ENCODE results near the gene ABCC11.

The ABCC11 gene

DNA sequence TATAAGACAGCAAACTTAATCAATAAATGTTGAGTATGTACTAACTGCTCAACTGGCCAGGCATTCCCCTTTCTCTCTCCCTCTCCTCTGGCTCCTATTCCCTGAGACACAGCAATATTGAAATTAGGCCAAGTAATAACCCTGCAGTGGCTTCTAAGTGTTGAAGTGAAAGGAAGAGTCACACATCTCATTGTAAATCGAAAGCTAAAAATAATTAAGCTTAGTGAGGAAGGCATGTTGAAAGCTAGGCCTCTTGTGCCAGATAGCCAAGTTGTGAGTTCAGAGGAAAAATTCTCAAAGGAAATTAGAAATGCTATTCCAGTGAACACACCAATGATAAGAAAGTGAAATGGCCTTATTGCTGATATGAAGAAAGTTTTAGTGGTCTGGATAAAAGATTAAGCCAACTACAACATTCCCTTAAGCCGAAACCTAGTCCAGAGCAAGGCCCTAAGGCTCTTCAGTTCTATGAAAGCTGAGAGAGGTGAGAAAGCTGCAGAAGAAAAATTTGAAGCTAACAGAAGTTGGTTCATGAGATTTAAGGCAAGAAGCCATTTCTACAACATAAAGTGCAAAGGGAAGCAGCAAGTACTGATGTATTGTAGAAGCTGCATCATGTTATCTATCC, 35.4 kb upstream of the ABCC11 start:
- Histone ChIP-seq H2AFZ (ENCODE audit: low read depth, low read length) (no peak overlapping the region), H3K4me1 (ENCODE audit: low read length) (peaks cover 12% of the 10 kb centered on the region), H3K27me3 (ENCODE audit: low read depth, low read length) (no peaks in the 10 kb centered on the region), H3K27ac (ENCODE audit: low read length) (no peak overlapping the region), H3K79me2 (ENCODE audit: low read length) (peaks cover 3% of the 10 kb centered on the region; the same call in 1 of the 2 replicates), H3K4me3 (ENCODE audit: low read length) (no peak overlapping the region), H4K20me1 (ENCODE audit: insufficient read depth, low read length) (0 out of 2 replicates have a peak, but pooled peaks cover 6% of the 10 kb centered on the region), H3K9ac (ENCODE audit: low read length) (no peak overlapping the region), H3K9me3 (ENCODE audit: insufficient read depth, low read length) (peaks cover 6% of the 10 kb centered on the region; the same call in 1 of the 2 replicates), H3K4me2 (ENCODE audit: low read length) (no peak overlapping the region), H3K36me3 (replicated peaks; ENCODE audit: low read depth, low read length) (peaks cover 27% of the 10 kb centered on the region)
- TF ChIP-seq, protein P1, sequence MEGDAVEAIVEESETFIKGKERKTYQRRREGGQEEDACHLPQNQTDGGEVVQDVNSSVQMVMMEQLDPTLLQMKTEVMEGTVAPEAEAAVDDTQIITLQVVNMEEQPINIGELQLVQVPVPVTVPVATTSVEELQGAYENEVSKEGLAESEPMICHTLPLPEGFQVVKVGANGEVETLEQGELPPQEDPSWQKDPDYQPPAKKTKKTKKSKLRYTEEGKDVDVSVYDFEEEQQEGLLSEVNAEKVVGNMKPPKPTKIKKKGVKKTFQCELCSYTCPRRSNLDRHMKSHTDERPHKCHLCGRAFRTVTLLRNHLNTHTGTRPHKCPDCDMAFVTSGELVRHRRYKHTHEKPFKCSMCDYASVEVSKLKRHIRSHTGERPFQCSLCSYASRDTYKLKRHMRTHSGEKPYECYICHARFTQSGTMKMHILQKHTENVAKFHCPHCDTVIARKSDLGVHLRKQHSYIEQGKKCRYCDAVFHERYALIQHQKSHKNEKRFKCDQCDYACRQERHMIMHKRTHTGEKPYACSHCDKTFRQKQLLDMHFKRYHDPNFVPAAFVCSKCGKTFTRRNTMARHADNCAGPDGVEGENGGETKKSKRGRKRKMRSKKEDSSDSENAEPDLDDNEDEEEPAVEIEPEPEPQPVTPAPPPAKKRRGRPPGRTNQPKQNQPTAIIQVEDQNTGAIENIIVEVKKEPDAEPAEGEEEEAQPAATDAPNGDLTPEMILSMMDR (IDR thresholded peaks at IDR 0.05; ENCODE audit: low read depth, low read length), result no peak
- TF ChIP-seq EZH2phosphoT487 (IDR thresholded peaks at IDR 0.05; ENCODE audit: low read depth), result no peak

DNA sequence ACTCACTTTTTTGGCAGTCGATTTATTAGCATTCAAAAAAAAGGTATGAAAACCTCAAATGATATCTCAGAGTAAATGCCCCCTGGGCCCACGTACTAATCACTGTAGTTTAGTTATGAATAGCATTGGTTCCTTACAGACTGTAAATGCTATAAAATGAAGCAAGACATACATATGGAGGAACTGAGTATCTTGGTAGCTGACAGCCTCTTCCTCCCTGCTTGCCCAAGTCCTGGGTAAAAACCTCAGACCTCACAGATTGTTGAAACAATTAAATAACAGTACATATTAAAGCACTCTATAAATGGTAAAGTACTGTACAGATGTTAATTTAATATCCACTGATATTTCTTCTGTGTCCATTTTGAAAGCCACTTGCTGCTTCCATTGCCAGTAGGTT, 33.2 kb upstream of the ABCC11 start:
- Histone ChIP-seq H3K9me3 (ENCODE audit: insufficient read depth, low read length) (no peaks in the 10 kb centered on the region), H3K9ac (ENCODE audit: low read length) (no peak overlapping the region), H2AFZ (ENCODE audit: low read depth, low read length) (no peak overlapping the region), H3K27ac (ENCODE audit: low read length) (no peak overlapping the region), H3K36me3 (replicated peaks; ENCODE audit: low read depth, low read length) (peaks cover 13% of the 10 kb centered on the region), H3K4me3 (ENCODE audit: low read length) (no peak overlapping the region), H3K4me2 (ENCODE audit: low read length) (peak overlapping the region; percentile 4; the same call in 1 of the 2 replicates), H3K27me3 (ENCODE audit: low read depth, low read length) (no peaks in the 10 kb centered on the region), H3K79me2 (ENCODE audit: low read length) (no peaks in the 10 kb centered on the region), H4K20me1 (ENCODE audit: insufficient read depth, low read length) (0 out of 2 replicates have a peak, but pooled peaks cover 6% of the 10 kb centered on the region), H3K4me1 (ENCODE audit: low read length) (peaks cover 12% of the 10 kb centered on the region)
- TF ChIP-seq EZH2phosphoT487 (IDR thresholded peaks at IDR 0.05; ENCODE audit: low read depth), result no peak
- TF ChIP-seq, protein P1 (IDR thresholded peaks at IDR 0.05; ENCODE audit: low read depth, low read length), result no peak

DNA sequence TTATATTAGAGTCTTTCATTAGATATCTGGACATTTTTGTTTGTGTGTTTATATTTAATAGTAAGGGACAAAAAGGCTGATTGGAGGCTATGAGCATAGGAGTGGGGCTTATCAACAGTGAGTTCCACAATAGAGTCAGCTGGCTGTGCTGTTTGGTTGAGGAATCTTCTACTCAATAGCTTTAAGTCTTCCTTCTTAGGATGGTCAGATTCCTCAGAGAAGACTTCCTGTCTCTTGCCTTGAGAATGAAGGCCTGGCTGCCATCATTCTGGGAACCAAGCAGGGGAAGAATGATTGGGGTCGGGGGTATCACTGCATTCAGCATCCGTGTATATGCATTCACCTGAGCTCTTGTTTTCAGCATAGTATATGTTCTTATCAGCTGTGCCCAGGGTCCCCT, 31.9 kb upstream of the ABCC11 start:
- Histone ChIP-seq H3K9me3 (ENCODE audit: insufficient read depth, low read length) (no peaks in the 10 kb centered on the region), H3K4me2 (ENCODE audit: low read length) (no peak overlapping the region), H3K36me3 (replicated peaks; ENCODE audit: low read depth, low read length) (peaks cover 14% of the 10 kb centered on the region), H3K27me3 (ENCODE audit: low read depth, low read length) (no peaks in the 10 kb centered on the region), H4K20me1 (ENCODE audit: insufficient read depth, low read length) (0 out of 2 replicates have a peak, but pooled peaks cover 6% of the 10 kb centered on the region), H3K4me3 (ENCODE audit: low read length) (no peak overlapping the region), H3K4me1 (ENCODE audit: low read length) (peaks cover 12% of the 10 kb centered on the region), H3K27ac (ENCODE audit: low read length) (no peak overlapping the region), H2AFZ (ENCODE audit: low read depth, low read length) (no peak overlapping the region), H3K79me2 (ENCODE audit: low read length) (no peaks in the 10 kb centered on the region), H3K9ac (ENCODE audit: low read length) (no peak overlapping the region)
- TF ChIP-seq, protein P1 (IDR thresholded peaks at IDR 0.05; ENCODE audit: low read depth, low read length), result no peak
- TF ChIP-seq EZH2phosphoT487 (IDR thresholded peaks at IDR 0.05; ENCODE audit: low read depth), result no peak

DNA sequence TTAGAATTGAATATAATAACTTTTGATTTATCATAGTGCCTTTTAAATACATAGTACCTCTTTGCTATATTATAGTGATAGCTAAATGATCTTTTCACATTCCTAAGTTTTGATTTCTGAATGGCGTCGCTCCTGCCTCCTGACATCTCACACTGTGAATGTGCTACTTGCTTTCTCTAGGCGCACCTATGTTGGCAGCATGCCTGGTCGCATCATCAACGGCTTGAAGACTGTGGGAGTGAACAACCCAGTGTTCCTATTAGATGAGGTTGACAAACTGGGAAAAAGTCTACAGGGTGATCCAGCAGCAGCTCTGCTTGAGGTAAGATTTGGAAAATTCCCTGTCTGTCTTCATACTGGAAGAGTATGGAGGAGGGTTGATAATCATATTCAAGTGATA, 29.8 kb upstream of the ABCC11 start:
- Histone ChIP-seq H3K4me1 (ENCODE audit: low read length) (peaks cover 12% of the 10 kb centered on the region), H3K4me2 (ENCODE audit: low read length) (no peak overlapping the region), H3K4me3 (ENCODE audit: low read length) (no peak overlapping the region), H3K79me2 (ENCODE audit: low read length) (no peaks in the 10 kb centered on the region), H3K9ac (ENCODE audit: low read length) (no peak overlapping the region), H4K20me1 (ENCODE audit: insufficient read depth, low read length) (0 out of 2 replicates have a peak, but pooled peaks cover 6% of the 10 kb centered on the region), H3K9me3 (ENCODE audit: insufficient read depth, low read length) (no peaks in the 10 kb centered on the region), H3K27me3 (ENCODE audit: low read depth, low read length) (no peaks in the 10 kb centered on the region), H3K27ac (ENCODE audit: low read length) (no peak overlapping the region), H2AFZ (ENCODE audit: low read depth, low read length) (no peak overlapping the region), H3K36me3 (replicated peaks; ENCODE audit: low read depth, low read length) (peaks cover 21% of the 10 kb centered on the region)
- TF ChIP-seq, protein P1 (IDR thresholded peaks at IDR 0.05; ENCODE audit: low read depth, low read length), result no peak
- no peak for TF ChIP-seq EZH2phosphoT487 (IDR thresholded peaks at IDR 0.05; ENCODE audit: low read depth)

Measured in OCI-LY3 (cell line).